Measurements from ENCODE around the gene UQCRH.
"Not testable (repeated sequence)": the region's sequence is repeated elsewhere in the genome, so short reads cannot be mapped to it uniquely, and the experiment has no call there.

Gene UQCRH

GRCh38 chr1:46334030-46334384 is 30.5 kb downstream of the UQCRH start:
- DNase-seq, result no peak

DNA sequence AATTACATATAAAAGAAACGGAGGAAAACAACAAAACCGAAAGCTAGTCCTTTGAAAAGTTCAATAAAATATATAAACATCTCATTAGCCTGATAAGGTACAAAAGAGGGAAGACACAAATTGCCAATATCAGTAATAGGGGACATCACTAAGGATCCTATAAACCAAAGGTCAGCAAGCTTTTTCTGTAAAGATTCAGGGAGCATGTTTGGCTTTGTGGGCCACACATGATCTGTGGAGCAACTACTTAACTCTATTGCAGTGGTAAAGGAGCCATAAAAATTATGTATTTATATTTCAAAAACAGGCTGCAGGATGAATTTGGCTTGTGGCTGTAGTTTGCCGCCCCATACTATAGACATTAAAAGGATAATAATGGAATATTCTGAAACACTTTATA is 31.6 kb downstream of the UQCRH start:
- DNase-seq, result no peak

DNA sequence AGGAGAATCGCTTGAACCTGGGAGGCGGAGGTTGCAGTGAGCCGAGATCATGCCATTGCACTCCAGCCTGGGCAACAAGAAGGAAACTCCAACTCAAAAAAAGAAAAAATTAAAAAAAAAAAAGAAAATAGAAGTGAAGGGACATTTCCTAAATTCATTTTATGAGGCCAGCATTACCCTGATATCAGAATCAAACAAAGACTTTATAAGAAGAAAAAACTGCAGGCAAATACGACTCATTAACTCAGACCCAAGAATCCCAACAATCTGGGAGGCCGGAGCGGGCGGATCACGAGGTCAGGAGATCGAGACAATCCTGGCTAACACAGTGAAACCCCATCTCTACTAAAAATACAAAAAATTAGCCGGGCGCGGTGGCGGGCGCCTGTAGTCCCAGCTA is 33.9 kb downstream of the UQCRH start:
- DNase-seq, result not testable (repeated sequence)

DNA sequence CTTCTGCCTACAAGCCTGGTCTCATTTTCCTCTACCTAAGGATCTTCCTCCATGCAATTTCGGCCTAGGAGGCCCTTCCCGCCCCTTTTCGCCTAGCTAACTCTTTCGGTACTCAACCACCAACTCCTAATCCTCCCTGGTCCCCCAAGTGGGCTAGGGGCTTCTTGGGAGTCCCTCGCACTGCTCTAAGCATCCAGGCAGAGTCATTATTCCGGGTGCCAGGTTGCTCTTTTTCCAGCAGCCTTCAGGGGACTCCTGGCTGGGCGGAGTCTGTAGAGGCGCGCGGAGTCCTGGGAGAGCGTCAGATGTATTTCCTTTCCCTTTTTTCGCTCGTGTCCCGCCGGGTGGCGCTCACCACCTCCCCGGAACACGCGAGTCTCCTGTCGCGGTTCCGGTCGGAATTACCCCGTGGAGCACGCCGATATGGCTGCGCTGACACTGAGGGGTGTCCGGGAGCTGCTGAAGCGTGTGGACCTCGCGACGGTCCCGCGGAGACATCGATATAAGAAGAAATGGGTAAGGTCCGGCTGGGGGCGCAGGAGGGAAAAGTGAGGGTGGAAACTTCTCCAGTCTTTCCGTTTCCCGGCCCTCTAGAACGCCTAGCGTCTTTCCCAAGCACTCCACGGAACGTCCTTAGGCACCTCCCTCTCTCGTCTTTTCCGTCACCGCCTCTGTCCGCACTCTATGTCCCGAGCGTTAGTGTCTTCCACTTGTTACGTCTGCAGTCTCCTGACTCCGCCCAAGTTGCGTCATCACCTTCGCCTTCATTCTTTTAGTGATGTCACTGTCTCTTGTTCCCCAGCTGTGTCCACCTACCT is 37.1 kb downstream of the UQCRH start, which contains the start of gene NSUN4:
Gene NSUN4 (plus strand): TSS at position 404 of the 818 bp plus-strand sequence. CDS start 20 bp downstream, at position 424.
- peak; percentile 87 for DNase-seq

DNA sequence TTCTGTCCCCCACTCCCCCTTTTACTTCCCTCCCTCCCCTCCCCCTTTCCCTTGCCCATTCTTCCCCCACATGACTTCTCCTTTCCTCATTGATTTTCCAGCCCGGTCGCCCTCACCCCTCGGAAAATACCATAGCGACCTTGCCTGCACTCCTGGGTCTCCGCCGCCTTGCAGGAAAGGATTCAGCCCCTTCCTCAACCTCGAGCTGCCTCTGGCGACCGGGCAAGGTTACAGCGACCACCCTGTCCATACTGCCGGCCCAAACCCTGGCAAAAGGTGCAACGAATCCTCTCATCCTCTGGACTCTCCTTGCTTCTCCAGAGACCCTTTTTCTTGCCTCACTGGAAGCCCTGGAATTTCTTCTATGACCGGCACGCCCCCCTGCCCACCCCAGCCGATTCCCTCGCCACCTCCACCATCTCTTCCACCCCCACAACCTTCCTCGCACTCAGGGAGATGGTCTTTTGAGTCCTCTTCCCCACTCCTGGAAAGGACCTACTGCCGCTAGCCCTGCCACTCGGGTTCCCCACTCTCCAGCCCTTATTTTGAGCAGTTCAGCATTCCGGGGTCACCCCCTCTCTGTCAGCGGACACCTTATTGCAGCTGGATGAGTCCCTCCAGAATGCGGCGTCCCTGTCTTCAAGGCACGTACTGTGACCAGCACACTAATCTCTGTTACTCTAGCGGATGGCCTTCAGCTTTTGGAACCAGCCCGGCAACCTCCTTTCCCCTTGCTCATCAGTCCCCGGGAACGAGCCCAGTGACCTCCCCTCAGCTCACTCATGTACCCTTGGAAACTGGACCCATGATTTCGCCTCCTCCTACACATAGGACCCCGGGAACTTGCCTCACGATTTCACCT is 38.0 kb downstream of the UQCRH start:
- no peak for DNase-seq

DNA sequence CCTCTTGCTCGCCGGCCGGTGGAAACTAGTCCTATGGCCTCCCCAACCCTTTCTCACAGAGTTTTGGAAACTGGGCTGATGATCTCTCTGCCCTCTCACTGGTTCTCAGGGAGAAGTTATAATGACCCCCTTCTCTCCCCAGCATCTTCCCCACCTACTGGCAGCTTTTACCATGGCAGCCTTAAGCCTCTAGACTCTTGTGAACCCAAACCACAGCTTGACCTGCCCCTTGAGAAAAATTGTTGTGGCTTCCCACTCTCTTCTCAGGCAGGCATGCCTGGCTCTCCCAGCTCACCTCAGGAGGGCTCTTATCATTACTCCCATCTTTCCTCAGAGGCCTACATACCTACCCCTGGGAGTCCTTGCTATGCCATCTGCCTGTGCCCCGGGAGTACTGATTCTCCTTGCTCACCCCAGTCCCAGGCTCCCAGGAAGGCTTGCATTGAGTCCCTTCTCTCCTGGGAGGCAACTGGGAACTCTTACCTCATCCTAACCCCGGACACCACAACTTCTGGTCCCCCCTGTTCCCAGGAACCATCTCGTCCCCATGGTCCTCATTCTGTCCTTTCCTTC is 38.7 kb downstream of the UQCRH start:
- DNase-seq, result no peak

DNA sequence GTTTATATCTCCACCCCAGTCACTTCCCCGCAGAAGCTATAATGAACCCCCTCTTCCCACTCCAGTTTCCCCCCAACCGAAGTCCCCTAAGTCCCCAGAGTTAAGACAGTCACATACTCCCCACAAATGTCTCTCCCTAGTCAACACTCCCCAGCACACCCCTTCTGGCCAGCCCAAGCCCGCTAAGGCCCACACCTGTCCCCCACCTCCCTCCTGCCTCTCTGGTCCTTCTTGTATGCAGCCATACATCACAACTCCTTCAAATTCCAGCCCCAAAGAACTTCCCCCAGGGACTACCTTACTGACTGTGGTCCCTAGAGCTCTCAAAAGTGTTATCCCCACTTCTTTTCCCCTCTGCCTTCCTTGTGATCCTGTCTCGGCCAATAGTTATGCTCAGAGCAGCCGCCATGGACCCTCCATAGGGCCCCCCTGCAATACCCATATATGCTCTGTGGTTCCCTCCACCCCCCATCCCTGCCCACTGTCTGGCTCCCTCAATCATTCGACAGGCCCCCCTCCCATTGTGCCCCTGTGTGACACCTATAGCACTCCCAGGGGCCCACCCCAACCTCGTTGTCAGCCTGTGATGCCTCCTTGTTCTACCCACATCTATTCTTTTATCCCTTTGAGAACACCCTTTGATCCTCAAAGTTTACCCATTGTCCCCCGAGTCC is 39.3 kb downstream of the UQCRH start:
- DNase-seq, result no peak

GRCh38 chr1:46343351-46343695 is 39.8 kb downstream of the UQCRH start:
- no peak for DNase-seq

GRCh38 chr1:46343705-46344104 is 40.2 kb downstream of the UQCRH start:
- no peak for DNase-seq

GRCh38 chr1:46344481-46344880 is 41.0 kb downstream of the UQCRH start:
- DNase-seq, result no peak

GRCh38 chr1:46345281-46345680 is 41.8 kb downstream of the UQCRH start:
- no peak for DNase-seq

DNA sequence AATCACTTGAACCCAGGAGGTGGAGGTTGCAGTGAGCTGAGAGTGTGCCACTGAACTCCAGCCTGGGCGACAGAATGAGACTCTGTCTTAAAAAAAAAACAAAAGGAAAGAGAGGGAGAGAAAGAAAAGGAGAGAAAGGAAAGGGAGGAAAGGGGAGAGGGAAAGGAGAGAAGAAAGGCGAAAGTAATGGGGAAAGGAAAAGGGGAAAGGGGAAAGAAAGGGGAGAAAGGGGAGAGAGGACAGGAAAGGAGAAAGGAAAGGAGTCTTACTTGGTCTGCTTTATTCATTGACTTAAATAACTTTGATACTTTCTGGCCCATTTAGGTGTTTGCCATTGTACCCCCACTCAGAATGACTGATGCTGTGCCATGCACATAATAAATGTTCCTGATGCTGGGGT is 48.9 kb downstream of the UQCRH start:
- no peak for DNase-seq

- not testable (repeated sequence) for DNase-seq
Observed at GRCh38 chr1:46355920-46356319, 52.4 kb downstream of the UQCRH start.

- DNase-seq, result no peak
Observed at GRCh38 chr1:46362158-46362557, 58.7 kb downstream of the UQCRH start.

DNA sequence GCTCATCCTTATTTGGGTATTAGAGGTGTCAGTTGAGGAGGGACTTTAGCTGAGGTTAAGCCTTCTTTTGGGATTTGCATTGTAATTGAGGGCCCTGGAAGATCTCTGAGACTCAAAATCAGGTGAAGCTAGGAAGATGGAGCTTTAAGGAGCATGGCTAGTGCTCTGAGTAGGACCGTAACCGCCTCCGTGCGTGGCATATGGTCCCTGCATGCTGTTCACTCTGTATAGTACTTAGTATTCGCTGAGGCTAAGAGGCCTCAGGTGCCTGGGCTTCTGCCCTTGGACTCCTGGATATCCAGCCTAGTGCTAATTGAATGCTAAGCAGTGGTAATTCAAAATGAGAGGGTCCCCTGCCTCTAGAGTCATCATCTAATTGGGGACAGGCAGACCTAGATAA is 59.6 kb downstream of the UQCRH start:
- DNase-seq, result no peak

GRCh38 chr1:46364612-46365011 is 61.1 kb downstream of the UQCRH start:
- DNase-seq, result no peak

DNA sequence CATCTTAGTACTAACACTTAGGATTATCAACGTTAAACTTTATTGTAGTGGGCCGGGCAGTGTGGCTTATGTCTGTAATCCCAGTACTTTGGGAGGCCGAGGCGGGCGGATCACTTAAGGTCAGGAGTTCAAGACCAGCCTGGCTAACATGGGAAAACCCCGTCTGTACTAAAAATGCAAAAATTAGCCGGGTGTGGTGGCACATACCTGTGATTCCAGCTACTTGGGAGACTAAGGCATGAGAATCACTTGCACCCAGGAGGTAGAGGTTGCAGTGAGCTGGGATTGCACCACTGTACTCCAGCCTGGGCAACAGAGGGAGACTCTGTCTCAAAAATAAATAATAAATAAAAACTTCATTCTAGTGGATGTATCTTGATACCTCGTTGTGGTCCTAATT is 62.3 kb downstream of the UQCRH start:
- not testable (repeated sequence) for DNase-seq
